GM18507 (cell line): ENCODE data around the gene GIMAP2.

ENCODE experiments used
- DNase-seq: peaks from one replicate; pipeline ENCODE4 v3.0.0; 2011; ENCODE audit warnings: low read depth; ENCODE audit not compliant: insufficient read length; ENCODE audit errors: extremely low spot score
- FAIRE-seq: peaks from 2 replicates; lab custom pipeline; 2011; peaks lifted over from hg19 to GRCh38; lab: Jason Lieb, UNC

Gene GIMAP2

GRCh38 chr7:150728011-150728410 lies 42.5 kb downstream of the GIMAP2 start:
- DNase-seq (no peak), FAIRE-seq (no peak)

GRCh38 chr7:150728609-150729008 lies 43.1 kb downstream of the GIMAP2 start:
- no peak for FAIRE-seq
- DNase-seq: no peak

GRCh38 chr7:150731916-150732315 lies 46.4 kb downstream of the GIMAP2 start:
- FAIRE-seq: no peak

GRCh38 chr7:150732786-150733481 lies 47.4 kb downstream of the GIMAP2 start:
- FAIRE-seq (no peak), DNase-seq (no peak)

More at GRCh38 chr7:150731916-150732315, 46.4 kb downstream of the GIMAP2 start:
- DNase-seq: no peak

- FAIRE-seq: no peak
- no peak for DNase-seq
Measured at GRCh38 chr7:150733482-150734095, 48.1 kb downstream of the GIMAP2 start.

GRCh38 chr7:150734254-150734653 lies 48.7 kb downstream of the GIMAP2 start:
- DNase-seq (no peak), FAIRE-seq (peak; percentile 5)

- no peak for DNase-seq
- FAIRE-seq: no peak
Measured at GRCh38 chr7:150735596-150736358, 50.3 kb downstream of the GIMAP2 start.

GRCh38 chr7:150736864-150737263 lies 51.4 kb downstream of the GIMAP2 start:
- no peak for DNase-seq
- FAIRE-seq: no peak

- FAIRE-seq (peak; percentile 82), DNase-seq (no peak)
Measured at GRCh38 chr7:150737265-150738055, 52.0 kb downstream of the GIMAP2 start, which contains the start of gene GIMAP5. TSS of gene GIMAP5 (plus strand) at chr7:150737418. CDS start at chr7:150740885, 3,467 bp downstream.

GRCh38 chr7:150738092-150738491 lies 52.6 kb downstream of the GIMAP2 start:
- peak; percentile 56 for FAIRE-seq
- DNase-seq: no peak

GRCh38 chr7:150738591-150739001 lies 53.1 kb downstream of the GIMAP2 start:
- DNase-seq (no peak), FAIRE-seq (no peak)

GRCh38 chr7:150739033-150739432 lies 53.5 kb downstream of the GIMAP2 start:
- no peak for FAIRE-seq
- DNase-seq: no peak

- FAIRE-seq (no peak), DNase-seq (no peak)
Measured at GRCh38 chr7:150740053-150740452, 54.5 kb downstream of the GIMAP2 start.

GRCh38 chr7:150742286-150742968 lies 56.9 kb downstream of the GIMAP2 start:
- no peak for FAIRE-seq
- DNase-seq: no peak
